SK-N-DZ (cell line): ENCODE measurements around the gene CHKB. TPM values are rescaled to one million over a fixed set of nuclear protein-coding genes. Genes with fewer than 3 reads are reported as not detected.
"Not testable (repeated sequence)": the region's sequence is repeated elsewhere in the genome, so short reads cannot be mapped to it uniquely, and the experiment has no call there.

ENCODE experiments used
- DNase-seq: peaks from one replicate; pipeline ENCODE4 v3.0.0-alpha.2; 2015; ENCODE audit warnings: low spot score
- polyA plus RNA-seq, 2 experiments: library from polyadenylated mRNA; depleted of rRNA; stranded (reverse); fragments of >200 nt; gene quantifications; 2 replicates each; pipeline ENCODE4 v1.2.3, GENCODE V29; 2014

CHKB gene, protein sequence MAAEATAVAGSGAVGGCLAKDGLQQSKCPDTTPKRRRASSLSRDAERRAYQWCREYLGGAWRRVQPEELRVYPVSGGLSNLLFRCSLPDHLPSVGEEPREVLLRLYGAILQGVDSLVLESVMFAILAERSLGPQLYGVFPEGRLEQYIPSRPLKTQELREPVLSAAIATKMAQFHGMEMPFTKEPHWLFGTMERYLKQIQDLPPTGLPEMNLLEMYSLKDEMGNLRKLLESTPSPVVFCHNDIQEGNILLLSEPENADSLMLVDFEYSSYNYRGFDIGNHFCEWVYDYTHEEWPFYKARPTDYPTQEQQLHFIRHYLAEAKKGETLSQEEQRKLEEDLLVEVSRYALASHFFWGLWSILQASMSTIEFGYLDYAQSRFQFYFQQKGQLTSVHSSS
- polyA plus RNA-seq (2014; cell fraction: cytosol; rRNA removed): 26.8 and 53.2 TPM in 2 replicates
- polyA plus RNA-seq (2014; cell fraction: nucleus; rRNA removed): 295 and 358 TPM in 2 replicates

DNA sequence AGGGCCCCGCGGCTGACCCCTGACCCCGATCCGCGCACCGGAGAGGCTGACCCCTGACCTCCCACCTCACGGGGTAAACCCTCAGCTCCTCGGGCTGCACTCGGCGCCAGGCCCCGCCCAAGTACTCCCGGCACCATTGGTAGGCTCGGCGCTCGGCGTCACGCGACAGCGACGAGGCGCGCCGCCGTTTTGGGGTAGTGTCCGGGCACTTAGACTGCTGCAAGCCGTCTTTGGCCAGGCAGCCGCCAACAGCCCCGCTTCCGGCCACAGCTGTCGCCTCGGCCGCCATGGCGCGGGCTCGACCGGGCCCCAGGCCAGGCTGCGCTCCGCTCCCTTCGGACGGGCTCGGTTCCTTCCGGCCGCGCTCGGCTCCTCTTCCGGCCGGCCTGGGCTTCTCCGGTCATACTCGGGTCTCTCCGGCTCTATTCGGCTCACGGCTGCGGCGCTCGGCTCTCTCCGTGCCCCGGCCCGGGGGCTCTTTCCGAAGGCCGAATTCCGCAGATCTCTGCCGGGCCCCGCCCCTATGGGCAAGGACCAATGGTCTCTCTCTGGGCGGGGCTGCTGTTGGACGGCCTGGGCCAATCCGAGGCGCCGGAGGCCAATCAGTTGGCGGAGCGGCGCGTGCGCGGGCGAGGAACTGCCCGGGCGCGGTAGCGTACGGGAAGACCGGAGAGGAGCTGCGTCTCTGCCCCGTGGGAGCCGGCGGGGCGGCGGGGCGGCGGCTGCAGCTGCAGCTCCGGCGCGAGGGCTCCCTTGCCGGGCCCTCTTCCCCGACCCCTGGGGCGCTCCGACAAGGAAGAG lies at the start of gene CHKB:
TSS of gene CHKB (minus strand) at position 357 of the 801 bp plus-strand sequence. CDS start at position 289, 68 bp downstream.
- peak; percentile 98 for DNase-seq

DNA sequence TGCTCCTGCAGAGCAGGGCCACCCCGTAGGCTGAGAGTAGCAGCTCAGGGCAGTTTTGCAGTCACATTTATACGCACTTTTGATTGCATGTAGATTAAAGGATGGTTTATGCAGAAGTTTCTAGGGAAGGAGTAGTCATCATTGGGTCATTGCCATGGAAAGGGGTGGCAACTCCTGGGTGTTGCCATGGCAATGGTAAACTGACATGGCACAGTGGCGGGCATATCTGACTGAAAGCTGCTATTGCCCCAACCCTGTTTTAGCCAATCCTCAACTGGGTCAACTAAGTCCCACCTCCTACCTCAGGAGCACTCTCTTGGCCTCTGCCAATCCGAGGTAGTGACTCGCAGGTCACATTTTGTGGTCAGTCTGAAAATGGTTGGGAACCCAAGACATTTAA lies 47.7 kb upstream of the CHKB start:
- no peak for DNase-seq

DNA sequence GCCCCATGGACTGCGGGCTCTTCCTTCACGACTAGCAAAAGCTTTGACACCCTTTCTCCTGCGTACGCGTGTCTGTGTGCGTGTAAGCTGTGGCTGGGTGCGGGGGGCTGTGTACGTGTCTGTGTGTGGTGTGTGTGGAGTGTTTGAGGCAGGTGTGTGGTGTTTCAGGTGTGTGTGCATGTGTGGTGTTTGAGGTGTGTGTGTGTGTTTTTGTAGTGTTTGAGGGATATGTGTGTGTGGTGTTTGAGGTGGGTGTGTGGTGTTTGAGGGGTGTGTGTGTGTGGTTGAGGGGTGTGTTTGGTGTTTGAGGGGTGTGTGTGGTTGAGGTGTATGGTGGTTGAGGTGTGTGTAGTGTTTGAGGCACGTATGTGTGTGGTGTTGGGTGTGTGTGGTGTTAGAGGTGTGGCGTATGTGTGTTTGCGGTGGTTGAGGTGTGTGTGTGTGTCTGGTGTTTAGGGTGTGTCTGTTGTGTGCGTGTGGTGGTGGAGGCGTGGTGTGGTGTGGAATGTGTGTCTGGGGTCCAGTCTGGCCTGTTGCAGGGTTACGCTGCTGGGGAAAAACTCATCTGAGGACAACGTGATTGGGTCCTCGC lies 46.0 kb upstream of the CHKB start:
- no peak for DNase-seq

DNA sequence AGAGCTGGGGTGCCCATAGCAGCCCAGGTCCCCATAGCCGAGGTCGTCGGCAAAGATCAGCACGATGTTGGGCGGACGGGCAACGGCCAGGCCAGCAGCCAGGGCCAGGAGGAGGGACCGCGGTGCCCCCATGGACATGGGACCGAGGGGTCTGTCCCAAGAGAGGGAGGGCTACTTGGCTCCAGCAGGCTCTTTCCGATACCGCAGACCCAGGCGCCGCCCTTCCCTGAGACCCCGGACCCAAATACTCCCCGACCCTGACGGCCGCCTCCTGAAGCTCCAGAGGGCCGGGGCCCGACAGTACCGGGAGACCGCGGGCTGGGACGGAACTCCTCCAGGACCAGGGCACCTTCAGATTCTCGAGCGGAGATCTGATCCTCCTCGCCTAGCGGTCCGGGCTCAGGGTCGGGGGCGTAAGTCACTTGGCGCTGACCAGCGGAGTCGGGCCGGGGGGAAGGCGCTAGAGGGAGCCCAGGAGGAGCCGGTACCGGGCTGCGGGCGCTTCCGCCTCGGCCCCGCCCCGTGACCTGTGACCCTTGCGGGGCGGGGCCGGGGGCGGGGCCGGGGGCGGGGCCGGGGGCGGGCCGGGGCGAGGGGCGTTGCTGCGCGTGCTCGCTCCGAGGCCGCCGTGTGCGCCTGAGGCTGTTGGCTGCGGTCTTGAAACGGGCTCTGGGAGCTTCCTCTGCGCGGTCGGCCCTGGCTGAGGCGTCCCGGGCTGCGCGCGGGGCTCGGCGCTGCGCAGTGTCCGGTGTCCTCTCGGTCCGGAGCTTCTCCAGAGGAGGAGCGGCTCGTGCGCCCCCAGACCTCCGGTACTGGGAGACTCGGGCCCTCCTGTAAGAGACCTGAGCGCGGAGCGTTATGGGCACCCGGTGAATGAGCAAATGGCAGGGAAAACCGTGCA lies 45.2 kb upstream of the CHKB start, which contains the start of gene ARSA:
TSS of gene ARSA (minus strand) at position 511 of the 901 bp plus-strand sequence. CDS start at position 138, 373 bp downstream.
- DNase-seq: peak; percentile 75

DNA sequence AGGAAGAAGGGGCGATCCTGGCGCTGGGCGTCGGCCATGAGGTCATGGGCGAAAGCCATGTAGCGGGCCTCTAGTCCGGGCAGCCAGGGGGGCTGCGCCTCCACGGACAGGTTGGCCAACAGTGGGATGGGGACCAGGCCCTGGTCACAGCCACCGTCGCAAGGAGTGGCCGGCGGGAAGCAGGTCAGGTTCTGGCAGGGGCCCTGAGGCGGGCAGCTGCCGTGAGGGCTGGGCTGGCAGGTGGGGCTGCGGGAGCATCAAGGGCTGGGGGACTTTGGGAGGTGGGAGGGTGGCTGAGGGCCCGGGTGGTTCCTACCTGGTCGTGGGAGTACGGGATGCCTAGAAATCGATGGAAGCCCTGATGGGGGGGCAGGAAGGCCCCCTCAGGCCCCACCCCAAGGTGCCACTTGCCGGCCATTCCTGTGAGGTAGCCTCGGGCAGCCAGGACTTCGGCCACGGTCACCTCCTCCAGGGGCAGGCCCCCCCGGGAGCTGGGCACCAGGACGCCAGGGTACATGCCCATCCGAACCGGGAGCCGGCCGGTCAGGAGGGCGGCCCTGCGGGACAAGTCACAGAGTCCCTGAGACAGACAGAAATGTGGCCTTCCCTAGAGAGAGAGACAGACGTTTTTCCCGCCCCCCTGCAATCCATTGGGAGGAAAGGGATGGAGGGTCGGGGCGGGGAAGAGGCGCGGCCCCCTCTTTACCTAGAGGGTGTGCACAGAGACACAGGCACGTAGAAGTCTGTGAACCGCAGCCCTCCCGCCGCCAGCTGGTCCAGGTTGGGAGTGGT lies 44.4 kb upstream of the CHKB start:
- DNase-seq: no peak

DNA sequence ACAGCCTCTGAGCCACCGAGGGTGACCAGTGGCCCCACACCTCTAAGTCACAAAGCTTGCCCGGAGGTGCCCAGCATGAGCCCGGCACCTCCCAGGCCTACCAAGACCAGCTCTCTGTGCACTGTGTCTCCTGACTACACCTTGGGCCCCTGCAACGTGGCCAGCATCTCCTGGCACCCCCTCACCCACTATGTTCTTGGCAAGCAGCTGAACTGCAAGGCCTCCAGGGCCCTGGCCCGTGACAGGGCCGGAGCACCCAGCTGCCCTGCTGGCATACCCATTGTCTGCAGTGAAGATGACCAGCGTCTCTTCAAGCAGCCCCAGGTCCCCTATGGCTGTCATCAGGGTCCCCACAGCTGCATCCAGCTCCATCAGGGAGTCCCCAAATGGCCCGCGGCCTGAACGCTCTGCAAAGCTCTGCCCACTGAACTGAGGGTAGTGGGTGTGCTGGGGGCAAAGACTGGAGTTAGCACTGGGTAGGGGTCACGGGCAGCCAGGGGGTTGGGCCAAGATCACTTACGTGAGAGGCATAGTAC lies 43.7 kb upstream of the CHKB start:
- no peak for DNase-seq

DNA sequence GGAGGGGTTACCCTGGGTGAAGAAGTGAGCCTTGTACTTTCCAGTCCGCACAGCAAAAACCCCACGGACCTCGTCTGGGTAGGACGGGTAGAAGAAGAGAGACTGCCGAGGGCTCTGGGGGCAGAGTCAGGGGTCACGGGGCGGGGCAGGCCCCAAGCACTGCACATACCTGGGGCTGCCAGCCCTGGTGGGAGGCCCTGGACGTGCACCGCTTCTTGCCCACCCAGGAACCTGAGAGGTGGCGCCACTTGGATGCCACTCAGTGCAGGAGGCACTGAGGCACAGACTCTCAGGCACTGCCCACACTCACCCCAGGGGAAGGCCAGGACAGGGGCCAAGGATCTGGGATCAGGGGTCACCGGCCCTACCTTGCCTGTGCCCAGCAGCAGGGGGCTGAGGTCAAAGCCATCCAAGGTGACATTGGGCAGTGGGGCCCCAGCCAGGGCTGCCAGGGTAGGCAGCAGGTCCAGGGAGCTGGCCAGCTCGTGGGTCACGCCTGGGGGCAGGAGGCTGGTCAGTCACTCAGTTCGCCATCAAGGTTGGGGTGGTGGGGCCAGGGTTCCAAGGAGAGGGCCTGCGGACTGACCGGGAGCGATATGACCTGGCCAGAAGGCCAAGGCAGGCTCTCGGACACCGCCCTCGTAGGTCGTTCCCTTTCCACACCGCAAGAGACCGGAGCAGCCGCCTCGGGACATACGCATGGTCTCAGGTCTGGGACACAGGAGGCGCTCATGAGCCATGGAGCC lies 43.1 kb upstream of the CHKB start:
- no peak for DNase-seq

DNA sequence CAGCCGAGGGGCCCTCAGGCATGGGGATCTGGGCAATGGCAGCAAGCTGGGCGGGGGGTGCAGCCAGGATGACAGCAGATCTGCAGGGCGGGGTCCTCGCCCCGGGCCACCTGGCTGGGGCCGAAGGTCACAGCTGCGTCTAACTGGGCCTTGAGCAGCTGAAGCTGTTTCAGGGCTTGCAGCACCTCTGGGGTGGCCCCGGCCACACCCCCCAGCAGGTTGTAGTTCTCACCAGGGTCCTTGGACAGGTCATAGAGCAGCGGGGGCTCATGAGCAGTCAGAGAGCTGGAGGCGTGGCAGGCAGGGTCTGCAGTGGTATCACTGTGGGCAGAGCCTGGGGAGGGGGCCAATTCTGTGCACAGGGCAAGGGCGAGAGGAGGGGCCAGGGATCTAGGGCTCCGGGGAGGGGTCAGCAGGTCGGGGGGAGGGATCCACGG lies 42.5 kb upstream of the CHKB start:
- no peak for DNase-seq

DNA sequence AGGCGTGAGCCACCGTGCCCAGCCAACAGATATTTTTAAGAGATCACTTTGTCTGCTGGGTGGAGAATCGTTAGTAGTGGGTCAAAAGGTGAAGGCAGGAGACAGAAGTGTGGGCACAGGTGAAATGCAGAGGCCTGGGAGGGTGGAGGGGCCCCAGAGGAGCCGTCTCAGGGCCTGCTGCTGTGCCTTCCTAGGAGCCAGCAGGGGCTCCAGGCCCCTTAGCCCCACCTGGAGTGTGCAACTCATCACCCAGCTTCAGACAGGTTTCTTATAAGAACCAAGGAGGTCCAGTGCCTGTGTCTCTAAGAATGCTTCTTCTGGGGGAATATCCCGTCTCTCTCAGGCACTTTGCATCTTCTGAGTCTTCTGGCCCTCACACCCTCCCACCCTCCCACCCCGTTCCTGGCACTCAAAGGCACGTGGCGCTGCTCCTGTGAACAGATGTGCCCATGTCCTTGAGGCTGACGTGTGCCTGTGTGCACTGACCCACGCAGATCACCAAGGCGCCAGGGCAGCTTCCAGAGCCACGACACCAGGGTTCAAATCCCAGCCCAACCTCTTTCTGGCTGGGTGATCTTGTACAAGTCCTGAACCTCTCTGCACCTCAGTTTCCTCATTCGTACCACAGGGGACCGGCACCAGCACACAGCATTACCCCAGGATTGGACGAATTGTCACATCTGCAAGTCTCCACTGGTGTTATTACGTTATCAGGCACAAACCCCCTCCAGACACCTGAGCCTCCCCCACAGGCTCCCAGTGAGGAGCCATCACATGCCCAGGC lies 41.9 kb upstream of the CHKB start:
- no peak for DNase-seq

DNA sequence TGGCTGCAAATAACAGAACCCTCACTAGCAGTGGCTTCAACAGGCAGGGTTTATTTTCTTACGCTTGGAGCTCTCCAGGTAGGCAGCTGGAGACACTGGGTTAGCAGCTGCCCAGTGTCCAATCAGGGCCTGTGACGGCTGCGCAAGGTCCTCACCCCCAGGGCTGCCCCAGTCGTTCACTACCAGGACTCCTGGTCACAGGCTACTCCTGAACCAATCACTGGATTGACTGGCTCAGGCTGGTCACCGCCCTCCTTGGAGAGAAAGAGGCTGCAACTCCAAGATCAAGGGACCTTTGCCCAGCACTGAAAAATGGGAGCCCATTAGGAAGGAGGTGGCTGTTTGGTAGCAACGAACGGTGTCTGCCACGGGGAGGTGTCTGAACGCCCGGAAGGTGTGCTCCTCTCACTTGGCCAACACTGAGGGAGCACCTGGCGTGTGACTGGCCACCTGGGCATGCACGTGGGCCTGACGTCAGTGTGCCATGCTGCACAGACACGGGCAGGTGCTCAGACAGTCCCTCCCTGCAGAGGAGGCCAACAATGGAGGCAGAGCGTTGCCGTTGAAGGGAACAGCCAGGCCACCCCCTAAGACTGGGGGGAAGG lies 40.2 kb upstream of the CHKB start:
- DNase-seq: peak; percentile 55

DNA sequence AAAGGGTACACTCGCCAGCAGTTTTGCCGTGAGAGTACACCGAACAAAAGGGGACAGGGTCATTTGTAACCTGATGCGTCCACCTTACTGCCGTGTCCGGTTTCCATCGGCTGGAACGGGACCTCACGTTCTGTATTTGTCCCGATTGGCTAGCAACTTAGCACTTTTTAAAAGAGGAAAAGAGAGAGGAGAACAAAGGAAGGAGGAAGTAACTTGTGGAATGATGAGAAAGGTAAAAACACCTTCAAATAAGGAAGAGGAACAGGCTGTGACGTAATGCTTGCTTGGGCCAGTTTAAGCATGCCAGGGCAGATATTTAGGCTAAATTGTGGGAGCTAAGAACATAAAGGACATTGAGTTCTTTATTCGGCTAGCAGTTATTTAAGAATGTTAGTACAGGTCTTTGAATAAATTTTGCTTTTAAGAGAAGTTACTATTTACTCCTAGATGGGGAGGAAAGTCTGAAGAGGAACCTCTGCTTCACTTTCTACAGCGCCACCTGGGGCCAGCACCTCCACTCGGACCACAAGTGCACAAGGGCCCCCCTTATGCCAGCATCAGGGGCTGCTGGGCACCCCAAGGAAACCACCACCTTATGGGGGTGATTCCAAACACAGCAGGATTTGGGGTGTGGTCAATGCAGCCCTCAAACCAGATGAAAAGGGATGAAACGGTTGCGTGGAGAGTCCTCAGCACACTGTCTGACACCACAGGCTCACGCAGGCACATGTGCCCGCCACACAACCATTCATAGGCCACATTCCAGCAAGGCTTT lies 39.5 kb upstream of the CHKB start:
- no peak for DNase-seq

DNA sequence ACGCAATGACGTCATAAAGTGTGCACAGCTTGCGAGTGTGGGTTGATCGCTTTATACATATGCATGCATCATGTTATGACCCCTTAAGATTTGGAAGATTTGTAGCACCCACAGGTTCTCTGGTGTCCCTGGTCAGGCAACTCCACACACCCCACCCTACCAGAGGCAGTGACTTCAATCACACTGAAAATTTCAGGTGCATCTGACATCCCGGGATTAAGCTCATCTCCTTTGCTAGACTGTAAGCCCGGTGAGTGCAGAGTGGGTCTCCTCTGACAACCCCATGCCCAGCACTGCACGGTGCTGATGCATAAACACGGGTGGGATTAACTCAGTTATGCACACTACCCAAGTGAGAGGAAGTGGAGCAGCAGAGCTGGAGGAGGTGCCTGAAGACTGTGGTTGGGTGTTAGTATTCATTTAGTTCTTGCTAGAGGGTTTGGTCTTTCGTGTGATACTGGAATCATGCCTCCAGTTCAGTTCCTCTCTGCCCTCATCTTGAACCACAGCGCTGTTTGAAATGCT lies 38.8 kb upstream of the CHKB start:
- DNase-seq: no peak

DNA sequence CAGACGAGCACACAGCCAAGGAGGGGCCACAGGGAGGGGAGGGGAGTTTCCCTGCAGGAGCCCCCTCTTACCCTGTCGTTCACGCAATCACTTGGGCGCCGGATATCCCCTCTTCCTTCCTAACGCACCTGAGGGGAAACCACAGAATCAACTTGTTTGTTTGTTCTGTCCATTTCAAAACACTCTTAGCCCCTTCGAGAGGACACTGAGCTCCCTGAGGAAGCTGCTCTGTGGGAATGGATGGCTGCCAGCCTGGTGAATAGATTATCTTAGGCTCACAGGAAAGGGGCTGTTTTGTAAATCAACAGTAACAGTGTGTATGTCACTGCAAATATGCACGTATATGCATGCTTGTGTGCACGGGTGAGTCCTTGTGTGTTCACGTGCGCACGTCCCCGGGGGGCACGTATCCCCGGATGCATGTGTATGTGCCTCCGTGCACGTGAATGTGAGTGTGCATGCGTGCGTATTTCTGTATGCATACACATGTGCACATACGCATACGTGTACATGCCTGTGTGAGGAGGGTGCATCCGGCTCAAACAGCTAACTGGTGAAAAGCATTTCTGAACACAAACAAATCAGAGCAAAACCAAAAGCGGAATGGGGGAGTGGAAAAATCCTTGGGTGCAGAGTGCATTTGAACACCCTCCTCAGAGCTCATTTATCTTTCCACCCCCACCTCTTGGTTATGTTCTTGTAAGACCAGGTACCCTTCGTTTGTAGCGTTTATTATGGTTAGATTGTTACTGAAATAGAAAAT lies 38.1 kb upstream of the CHKB start:
- no peak for DNase-seq

DNA sequence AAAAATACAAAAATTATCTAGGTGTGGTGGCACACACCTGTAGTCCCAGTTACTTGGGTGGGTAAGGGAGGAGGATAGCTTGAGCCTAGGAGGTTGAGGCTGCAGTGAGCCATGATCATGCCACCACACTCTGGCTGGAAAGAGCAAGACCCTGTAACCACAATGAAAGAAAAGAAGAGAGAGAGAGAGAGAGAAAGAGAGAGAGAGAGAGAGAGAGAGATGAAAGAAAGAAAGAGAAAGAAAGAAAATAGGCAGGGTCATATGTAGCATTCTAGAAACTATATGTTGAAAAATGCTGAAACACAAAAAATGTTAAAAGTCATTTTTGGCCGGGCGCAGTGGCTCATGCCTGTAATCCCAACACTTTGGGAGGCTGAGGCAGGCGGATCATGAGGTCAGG lies 31.6 kb upstream of the CHKB start:
- not testable (repeated sequence) for DNase-seq

DNA sequence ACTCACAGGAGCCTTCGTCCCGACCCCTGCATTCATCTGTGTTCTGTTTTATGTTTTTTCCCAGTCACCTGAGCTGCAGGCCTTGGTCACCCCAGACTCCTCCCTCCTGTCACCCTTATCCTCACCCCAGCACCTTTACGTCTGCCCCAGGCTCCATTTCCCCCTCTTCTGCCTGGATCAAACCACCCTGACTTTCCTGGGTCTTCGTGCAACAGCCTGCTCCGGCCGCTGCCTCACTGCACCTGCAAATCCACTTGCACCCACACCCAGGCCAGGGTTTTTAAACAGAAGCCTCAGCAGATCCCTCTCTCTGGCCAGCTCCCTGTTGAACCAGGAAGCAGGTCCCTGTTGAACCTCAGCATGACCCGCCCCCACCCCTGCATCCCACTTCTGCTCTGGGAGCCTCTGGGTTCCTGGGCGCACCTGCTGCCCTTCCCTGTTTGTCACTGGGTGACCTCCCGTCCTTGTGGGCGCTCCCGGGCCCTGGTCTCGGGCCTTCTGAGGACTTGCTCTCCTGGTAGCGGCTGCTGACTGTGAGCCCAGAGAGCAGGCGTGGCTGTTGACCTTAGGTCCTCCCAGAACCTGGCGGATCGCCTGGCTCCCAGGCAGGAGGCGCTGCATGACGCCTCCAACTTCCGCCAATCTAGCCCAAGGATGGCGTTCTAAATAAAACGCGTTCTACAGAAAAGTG lies 30.8 kb upstream of the CHKB start:
- DNase-seq: no peak
